ENCODE measurements around the gene IYD.

IYD gene

DNA sequence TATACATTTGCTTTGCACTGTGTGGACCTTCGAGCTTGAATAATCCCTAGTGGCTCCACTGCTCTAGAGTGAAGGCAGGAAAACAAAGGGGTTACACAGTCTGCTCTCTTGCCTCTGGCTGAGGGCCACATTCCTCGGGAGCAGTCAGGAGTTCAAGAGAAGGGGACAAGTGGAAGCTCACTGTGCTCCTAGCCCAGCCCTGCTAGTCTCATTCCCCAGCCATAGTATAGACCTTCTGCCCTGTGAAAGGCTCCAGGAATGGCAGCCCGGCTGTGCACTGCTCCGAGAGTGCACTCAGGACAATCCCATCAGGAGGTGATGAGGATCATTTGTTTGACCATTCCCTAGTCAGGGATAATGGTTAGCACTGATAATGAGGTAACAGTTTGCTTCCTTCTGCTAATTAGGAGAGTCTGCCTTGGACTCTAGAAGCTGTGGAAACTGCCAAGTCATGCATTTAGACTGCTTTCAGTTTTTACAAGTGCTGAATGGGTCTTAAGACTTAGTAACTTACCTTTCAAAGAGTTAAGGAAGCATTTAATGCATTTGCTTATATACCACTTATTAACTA, 8.5 kb downstream of the IYD start:
- CTCF ChIA-PET: interaction anchor here (1.1 to 2.3 kb wide), 2 partner anchors 18 to 116 kb away, joined by 4 to 7 read pairs; no protein-coding TSS in a partner anchor
- POLR2A ChIA-PET: no interaction called here
- TF ChIP-seq, protein P1, sequence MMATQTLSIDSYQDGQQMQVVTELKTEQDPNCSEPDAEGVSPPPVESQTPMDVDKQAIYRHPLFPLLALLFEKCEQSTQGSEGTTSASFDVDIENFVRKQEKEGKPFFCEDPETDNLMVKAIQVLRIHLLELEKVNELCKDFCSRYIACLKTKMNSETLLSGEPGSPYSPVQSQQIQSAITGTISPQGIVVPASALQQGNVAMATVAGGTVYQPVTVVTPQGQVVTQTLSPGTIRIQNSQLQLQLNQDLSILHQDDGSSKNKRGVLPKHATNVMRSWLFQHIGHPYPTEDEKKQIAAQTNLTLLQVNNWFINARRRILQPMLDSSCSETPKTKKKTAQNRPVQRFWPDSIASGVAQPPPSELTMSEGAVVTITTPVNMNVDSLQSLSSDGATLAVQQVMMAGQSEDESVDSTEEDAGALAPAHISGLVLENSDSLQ (IDR thresholded peaks at IDR 0.05): no peak
- TF ChIP-seq SUZ12 (IDR thresholded peaks at IDR 0.05): no peak
- TF ChIP-seq NFRKB (IDR thresholded peaks at IDR 0.05): no peak
- no peak for DNase-seq (ENCODE audit: extremely low spot score)

DNA sequence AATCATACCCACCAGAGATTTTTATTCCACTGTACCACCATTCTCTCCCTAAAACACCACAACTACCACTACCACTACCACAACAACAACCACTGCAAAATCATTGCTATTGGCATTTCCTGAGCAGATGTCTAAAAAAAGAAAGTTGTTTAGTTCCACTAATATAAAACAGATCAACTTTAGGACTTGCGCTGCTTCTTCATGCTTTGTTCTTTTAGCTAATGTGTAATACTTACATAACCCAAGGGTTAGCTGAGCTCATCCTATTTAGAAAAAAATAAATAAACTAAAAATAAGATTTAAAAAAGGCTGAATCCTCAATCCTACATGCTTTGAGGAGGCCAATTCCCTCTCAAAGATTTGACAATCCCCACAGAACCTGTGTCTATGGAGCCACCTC, 11.4 kb downstream of the IYD start:
- TF ChIP-seq SP1 (IDR thresholded peaks at IDR 0.05) (no peak), HDGF (IDR thresholded peaks at IDR 0.05; ENCODE audit: borderline replicate concordance) (no peak), SUZ12 (IDR thresholded peaks at IDR 0.05) (no peak), L3MBTL2 (conservative IDR thresholded peaks at IDR 0.05) (no peak), ZNF384 (IDR thresholded peaks at IDR 0.05) (no peak), BHLHE40 (IDR thresholded peaks at IDR 0.05; ENCODE audit: borderline replicate concordance) (no peak)
- TF ChIP-seq, protein P1 (IDR thresholded peaks at IDR 0.05): no peak
- ChIA-PET POLR2A (no interaction called here), CTCF (no interaction called here)
- DNase-seq (ENCODE audit: extremely low spot score): no peak

GRCh38 chr6:150382171-150382570, 13.4 kb downstream of the IYD start:
- TF ChIP-seq ELF4 (IDR thresholded peaks at IDR 0.05): no peak
- TF ChIP-seq HDGF (IDR thresholded peaks at IDR 0.05; ENCODE audit: borderline replicate concordance): no peak
- no peak for TF ChIP-seq ARNT (IDR thresholded peaks at IDR 0.05)
- TF ChIP-seq CTBP1 (IDR thresholded peaks at IDR 0.05; ENCODE audit: borderline replicate concordance): no peak
- TF ChIP-seq ZNF384 (IDR thresholded peaks at IDR 0.05): no peak
- TF ChIP-seq FOXK2 (IDR thresholded peaks at IDR 0.05): no peak
- no peak for TF ChIP-seq BHLHE40 (IDR thresholded peaks at IDR 0.05; ENCODE audit: borderline replicate concordance)
- TF ChIP-seq L3MBTL2 (conservative IDR thresholded peaks at IDR 0.05): no peak
- TF ChIP-seq FOXA1 (IDR thresholded peaks at IDR 0.05): no peak
- TF ChIP-seq SP1 (IDR thresholded peaks at IDR 0.05): no peak
- no peak for TF ChIP-seq FOXM1 (IDR thresholded peaks at IDR 0.05; ENCODE audit: borderline replicate concordance)
- TF ChIP-seq SUZ12 (IDR thresholded peaks at IDR 0.05): no peak
- TF ChIP-seq, protein P1 (IDR thresholded peaks at IDR 0.05): no peak
- no peak for TF ChIP-seq LEF1 (IDR thresholded peaks at IDR 0.05; ENCODE audit: borderline replicate concordance)
- TF ChIP-seq NFRKB (IDR thresholded peaks at IDR 0.05): no peak
- TF ChIP-seq TARDBP (IDR thresholded peaks at IDR 0.05): no peak
- POLR2A ChIA-PET: no interaction called here
- no peak for DNase-seq (ENCODE audit: extremely low spot score)
- CTCF ChIA-PET: interaction anchor here (0.6 kb wide), 1 partner anchor 685 kb away, joined by 4 read pairs; no protein-coding TSS in a partner anchor

DNA sequence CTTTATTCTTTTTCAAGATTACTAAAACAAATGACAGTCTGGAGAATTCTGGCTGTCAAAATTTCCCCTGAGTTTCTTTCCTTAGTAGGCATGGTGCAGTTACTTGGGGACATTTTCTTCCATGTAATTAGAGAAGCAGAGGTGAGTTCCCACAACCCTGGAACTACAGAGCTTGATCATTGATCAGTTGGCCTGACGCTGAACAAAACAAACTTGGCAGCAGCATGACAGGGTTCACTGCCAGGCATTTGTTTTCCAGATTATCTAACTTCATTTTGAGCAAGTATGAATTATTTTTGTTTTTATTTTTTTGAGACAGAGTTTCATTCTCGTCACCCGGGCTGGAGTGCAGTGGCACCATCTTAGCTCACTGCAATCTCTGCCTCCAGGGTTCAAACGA, 22.6 kb downstream of the IYD start:
- ChIA-PET POLR2A (no interaction called here), CTCF (interaction anchor here (0.7 kb wide), 1 partner anchor 40 kb away, joined by 3 read pairs; no protein-coding TSS in a partner anchor)
- TF ChIP-seq, protein P1 (IDR thresholded peaks at IDR 0.05): no peak
- TF ChIP-seq CTBP1 (IDR thresholded peaks at IDR 0.05; ENCODE audit: borderline replicate concordance): no peak
- no peak for TF ChIP-seq ELF4 (IDR thresholded peaks at IDR 0.05)
- no peak for TF ChIP-seq FOXA1 (IDR thresholded peaks at IDR 0.05)
- no peak for TF ChIP-seq ARNT (IDR thresholded peaks at IDR 0.05)
- TF ChIP-seq ZNF384 (IDR thresholded peaks at IDR 0.05): no peak
- no peak for TF ChIP-seq FOXK2 (IDR thresholded peaks at IDR 0.05)
- no peak for TF ChIP-seq BHLHE40 (IDR thresholded peaks at IDR 0.05; ENCODE audit: borderline replicate concordance)
- TF ChIP-seq NFRKB (IDR thresholded peaks at IDR 0.05): no peak
- TF ChIP-seq FOXM1 (IDR thresholded peaks at IDR 0.05; ENCODE audit: borderline replicate concordance): no peak
- TF ChIP-seq L3MBTL2 (conservative IDR thresholded peaks at IDR 0.05): no peak
- no peak for TF ChIP-seq SP1 (IDR thresholded peaks at IDR 0.05)
- TF ChIP-seq HDGF (IDR thresholded peaks at IDR 0.05; ENCODE audit: borderline replicate concordance): no peak
- TF ChIP-seq TARDBP (IDR thresholded peaks at IDR 0.05): no peak
- TF ChIP-seq SUZ12 (IDR thresholded peaks at IDR 0.05): no peak
- no peak for TF ChIP-seq LEF1 (IDR thresholded peaks at IDR 0.05; ENCODE audit: borderline replicate concordance)
- no peak for DNase-seq (ENCODE audit: extremely low spot score)

- ChIA-PET POLR2A (no interaction called here), CTCF (interaction anchor here (0.6 kb wide), 1 partner anchor 745 kb away, joined by 4 read pairs; no protein-coding TSS in a partner anchor)
- no peak for DNase-seq (ENCODE audit: extremely low spot score)
Measured at GRCh38 chr6:150391890-150392289, 23.1 kb downstream of the IYD start.

More at GRCh38 chr6:150391890-150392289, 23.1 kb downstream of the IYD start:
- TF ChIP-seq ARNT (IDR thresholded peaks at IDR 0.05) (no peak), TARDBP (IDR thresholded peaks at IDR 0.05) (no peak), ZNF384 (IDR thresholded peaks at IDR 0.05) (no peak), LEF1 (IDR thresholded peaks at IDR 0.05; ENCODE audit: borderline replicate concordance) (no peak), FOXM1 (IDR thresholded peaks at IDR 0.05; ENCODE audit: borderline replicate concordance) (no peak), HDGF (IDR thresholded peaks at IDR 0.05; ENCODE audit: borderline replicate concordance) (no peak), NFRKB (IDR thresholded peaks at IDR 0.05) (no peak)
- TF ChIP-seq, protein P1 (IDR thresholded peaks at IDR 0.05): no peak

Measured in HEK293T (cell line).